Measurements from ENCODE around the gene KRT71.
"Not testable (repeated sequence)": the region's sequence is repeated elsewhere in the genome, so short reads cannot be mapped to it uniquely, and the experiment has no call there.

Gene KRT71

DNA sequence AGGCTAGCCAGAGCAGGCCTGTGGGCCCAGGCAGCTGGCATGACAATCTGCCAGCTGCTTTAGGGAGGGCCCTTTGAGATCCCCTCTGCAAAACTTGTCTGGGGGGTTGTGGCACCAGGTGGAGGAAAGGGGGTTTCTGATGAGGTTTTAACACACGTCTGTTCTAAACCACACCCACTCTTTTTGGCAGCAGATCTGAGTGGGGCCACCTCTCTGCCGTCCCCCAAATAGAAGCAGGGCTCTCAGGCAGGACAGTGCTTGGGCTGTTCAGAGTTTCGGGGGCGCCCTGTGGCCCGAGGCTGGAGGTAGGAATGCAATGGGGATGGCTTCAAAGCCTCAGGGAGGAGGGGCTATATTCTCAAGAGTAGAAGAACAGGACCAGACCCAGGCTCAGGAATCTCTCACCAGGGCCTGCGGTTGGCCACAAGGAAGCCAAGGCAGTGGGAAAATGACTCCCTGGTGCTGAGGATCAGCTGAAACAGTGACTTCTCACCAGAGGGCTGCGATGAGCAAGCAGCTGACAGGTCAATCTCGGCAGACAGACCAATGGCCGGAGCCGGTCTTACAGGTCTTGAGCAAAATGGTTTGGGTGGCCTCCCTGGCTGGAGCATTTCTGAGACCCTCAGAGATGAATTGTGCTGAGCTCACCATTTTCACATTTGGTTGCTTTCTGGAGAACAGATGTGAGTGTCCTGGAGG lies 31.2 kb downstream of the KRT71 start:
- DNase-seq (ENCODE audit: low read depth), result no peak

DNA sequence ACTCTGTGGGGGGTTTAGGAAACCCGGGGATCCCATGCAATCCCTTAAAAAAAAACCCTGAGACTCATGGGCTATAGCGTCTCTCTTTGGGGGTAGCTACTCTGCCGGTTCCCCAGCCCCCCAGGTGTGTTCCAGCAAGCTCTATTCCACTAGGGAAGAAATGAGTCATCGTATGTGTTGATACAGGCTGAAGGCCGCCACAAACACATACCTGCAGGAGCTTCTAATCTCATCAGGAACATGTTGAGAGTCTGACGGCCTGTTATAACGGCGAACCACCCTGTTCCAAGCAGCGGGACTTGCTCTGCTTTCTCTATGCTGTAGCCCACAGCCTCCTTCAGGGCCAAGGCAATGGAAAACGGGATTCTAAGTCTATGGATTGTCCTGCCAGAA lies 31.8 kb downstream of the KRT71 start:
- no peak for DNase-seq (ENCODE audit: low read depth)

DNA sequence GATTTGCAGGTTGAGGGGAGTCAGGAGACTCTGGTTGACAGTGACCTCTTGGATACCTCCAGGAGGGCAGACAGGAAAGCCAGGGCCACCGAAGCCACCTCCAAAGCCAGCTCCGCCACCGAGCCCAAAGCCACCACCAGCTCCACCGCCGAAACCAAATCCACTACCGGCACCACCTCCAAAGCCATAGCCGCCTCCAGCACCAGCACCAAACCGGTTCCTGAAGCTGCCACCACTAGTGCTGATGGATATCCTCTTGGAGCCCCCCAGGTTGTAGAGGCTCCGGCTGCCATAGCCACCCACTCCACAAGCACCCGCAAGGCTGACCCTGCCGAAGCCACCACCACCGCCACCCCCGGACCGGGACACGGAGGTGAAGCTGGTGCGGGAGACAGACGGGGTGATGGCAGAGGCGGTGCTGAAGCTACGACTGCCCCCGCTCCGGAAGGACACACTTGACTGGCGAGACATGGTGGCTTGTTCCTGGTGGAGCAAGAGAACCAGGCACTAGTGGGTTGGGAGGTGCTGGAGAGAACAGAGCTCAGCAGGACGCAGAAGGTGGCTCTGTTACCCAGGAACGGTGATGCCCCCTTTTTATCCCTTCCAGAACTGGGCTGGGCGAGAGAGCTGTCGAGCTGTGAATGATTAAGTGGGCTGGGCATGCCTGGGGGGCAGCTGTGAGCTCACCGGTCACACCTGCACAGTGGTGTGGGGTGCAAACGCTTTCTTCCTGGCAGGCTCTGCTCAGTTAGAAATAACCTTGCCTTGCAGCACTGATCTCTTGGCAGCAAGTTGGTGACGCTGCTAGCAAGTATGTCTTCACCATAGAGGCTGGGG lies 32.9 kb downstream of the KRT71 start, which contains the start of gene KRT5:
Gene KRT5, minus strand, starts transcription at position 569 of the 837 bp plus-strand sequence. Its CDS starts 98 bp downstream, at position 471.
- no peak for DNase-seq (ENCODE audit: low read depth)

DNA sequence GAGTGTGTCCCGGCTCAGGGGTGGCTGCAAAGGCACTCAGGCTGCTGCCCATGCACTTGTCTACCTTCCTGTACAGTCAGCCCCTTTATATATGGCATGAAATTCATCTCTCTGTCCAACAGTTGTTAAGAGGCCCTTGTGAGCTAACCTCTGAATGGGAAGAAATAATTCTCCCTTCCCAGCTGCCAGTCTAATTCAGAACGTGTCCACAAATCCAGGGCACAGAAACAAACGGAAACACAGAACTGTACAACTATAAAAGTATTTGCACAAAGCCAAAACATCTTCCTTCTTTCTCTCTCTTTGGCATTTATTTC lies 33.6 kb downstream of the KRT71 start:
- DNase-seq (ENCODE audit: low read depth), result no peak

DNA sequence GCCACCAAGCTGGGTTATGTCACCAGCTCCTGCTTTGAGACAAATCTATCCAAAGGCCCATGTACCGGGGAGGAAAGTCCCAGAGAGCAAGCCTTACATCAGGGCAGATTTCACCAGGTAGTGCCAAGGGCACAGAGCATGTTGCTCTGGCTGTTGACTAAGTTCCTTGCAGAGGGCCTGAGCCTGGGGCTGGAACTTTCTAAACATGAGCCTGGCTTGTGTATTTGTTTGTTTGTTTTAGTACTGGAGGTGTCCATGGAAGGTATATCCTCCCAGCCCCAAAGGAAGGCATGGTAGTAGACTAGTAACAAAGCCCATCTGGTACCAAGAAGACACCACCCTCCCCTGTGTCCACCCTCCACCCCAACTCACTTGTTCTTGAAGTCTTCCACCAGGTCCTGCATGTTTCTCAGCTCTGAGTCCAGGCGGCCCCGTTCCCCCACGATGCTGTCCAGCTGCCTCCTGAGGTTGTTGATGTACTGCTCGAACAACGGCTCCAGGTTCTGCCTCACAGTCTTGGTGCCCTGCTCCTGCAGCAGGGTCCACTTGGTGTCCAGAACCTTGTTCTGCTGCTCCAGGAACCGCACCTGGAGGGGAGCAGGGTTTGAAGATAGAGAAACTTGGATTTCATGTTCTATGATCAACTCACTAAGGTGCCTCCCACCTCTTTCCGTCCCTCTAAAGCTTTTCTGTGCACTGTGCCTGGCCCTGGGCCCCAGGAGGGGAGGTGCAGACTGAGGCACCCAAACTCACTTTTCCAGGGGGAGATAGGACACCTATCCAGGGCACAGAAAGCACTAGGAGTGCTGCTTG lies 34.2 kb downstream of the KRT71 start:
- no peak for DNase-seq (ENCODE audit: low read depth)

DNA sequence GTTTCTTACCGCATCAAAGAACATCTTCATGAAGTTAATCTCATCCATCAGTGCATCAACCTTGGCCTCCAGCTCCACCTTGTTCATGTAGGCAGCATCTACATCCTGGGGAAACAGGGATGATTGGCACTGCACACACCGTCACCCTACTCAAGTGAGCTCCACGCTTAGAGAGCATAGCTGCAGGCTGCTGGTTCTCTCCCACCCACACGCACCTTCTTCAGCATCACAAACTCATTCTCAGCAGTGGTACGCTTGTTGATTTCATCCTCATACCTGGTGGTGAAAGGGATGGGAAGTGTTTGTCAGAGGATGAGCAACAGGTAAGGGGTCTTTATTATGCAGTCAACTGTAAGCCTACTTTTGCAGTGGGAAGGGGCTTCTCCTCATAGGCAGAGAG lies 35.1 kb downstream of the KRT71 start:
- DNase-seq (ENCODE audit: low read depth), result no peak

DNA sequence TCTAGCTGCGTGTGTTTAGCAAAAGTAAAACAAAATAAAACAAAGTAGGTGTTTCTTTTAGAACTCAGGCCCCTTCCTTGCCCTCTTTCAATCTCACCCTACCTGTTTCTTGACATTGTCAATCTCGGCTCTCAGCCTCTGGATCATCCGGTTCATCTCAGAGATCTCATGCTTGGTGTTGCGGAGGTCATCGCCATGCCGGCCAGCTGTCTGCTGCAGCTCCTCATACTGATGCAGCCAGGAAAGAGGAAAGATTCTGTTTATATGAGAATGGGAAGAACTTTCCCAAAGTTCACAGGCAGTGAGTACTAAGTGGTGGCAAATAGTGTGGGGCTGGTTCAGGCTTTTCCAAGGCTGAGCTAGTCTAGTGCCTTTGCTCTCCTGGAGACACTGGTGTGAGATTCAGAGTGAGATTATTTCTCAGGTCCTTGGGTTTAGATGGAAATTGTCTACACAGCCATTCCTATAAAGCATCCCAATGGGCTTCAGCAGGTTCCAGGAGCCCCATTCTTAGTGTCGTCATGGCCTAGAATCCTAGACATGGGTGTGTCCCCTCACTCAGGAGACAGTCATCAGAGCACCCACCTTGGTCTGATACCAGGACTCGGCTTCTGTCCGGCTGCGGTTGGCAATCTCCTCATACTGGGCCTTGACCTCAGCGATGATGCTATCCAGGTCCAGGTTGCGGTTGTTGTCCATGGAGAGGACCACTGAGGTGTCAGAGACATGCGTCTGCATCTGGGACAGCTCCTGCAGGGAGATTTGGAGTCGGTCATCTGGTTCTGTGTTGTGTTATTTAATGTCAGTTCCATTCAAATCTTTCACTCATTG lies 35.7 kb downstream of the KRT71 start:
- DNase-seq (ENCODE audit: low read depth), result no peak

DNA sequence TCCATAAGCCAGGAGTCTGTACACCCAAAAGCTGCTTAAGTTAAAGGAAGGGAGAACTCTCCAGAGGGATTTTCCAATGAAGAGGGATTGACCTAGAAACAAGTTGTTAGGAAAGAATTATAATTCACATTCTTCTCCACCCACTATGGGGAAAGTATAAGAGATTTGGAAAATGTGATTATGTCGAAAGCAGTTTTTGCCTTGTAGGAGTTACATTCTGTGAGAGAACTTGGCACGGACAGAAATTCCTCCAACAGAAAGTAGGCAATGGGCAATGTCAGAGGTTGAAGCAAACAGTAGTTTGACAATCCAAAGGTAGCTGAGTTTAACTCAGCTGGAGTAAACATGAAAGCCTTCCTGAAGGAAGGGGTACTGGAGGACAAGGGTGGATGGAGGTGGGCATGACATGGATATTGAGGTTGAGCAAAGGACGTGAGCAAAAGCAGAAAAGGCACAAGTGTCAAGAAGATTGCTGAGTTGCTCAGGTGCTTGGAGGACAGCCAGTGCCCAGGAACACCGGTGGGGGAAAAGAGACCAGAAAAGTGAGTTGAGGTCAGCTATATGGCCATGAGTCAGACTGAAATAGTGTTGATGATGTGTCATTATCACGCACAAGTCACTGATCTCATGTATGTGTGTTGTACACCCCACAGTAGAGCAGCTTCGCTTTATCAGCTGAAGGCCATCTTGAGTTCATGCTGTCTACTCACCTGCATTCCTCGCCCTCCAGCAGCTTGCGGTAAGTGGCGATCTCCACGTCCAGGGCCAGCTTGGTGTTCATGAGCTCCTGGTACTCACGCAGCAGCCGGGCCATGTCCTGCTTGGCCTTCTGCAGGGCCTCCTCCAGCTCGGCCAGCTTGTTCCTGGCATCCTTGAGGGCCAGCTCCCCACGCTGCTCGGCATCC lies 36.8 kb downstream of the KRT71 start:
- no peak for DNase-seq (ENCODE audit: low read depth)

DNA sequence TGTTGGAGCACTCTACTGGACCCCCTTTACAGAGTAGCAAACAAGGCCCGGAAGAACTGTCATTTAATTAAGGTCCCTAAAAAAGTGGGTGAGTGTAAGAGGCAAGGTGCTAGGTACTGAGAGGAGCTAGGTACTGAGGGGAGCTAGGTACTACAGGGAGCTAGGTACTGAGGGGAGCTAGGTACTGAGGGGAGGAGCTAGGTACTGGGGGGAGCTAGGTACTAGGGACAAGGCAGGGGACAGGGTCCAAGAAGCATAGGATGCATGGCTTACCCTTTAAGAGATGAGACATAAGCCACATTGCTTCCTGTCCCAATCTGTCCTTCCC lies 37.7 kb downstream of the KRT71 start:
- no peak for DNase-seq (ENCODE audit: low read depth)

DNA sequence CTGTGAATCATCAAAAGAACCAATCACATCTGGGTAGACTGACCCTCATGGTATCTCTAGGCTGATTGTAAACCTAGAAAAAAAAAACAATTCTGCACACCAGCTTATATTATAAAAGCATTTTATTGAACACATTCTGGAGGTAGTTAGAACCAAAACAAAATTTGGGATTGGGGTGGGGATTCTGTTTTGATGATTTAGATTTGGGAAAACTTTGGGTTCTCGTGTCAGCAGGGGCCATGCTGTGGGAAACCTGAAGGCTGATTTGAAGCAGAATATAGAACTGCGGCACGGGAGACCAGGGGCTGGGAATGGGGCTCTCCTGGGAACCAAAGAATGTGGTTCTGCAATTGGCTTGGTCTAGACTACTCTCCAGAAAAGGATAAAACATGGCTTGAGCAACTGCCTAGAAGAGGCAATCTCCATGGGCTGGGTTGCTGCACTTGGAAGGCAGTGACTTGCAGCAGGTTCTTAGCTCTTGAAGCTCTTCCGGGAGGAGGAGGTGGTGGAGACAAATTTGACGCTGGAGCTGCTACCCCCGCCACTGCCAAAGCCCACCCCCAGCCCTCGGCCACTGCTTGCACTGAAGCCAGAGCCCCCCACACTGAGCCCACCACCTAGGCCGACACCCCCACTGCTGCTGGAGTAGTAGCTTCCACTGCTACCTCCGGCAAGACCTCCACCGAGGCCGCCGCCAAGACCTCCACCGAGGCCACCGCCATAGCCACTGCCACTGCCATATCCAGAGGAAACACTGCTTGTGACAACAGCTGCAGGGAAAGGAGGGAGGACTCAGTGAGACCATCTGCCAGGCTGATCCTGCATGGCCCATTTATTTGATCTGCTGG lies 38.2 kb downstream of the KRT71 start:
- DNase-seq (ENCODE audit: low read depth), result no peak

DNA sequence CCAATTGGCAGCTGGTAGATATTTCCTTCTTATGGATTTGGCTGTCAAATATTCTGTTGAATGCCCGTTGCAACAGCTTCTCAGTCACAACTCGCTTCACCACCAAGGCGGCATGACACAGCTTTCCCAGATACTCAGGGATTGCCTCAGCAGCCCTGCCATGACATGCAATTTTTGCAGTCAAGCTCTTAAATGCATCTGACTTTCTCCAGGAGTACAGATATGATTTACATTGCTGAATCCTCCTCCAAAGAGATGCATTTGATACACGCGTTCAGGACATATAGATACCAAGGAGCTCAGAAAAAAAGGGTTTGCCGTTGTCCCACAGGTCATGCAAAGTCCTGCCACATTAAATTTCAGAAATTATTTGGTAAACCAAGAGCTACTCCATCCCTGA lies 39.2 kb downstream of the KRT71 start:
- DNase-seq (ENCODE audit: low read depth), result no peak

DNA sequence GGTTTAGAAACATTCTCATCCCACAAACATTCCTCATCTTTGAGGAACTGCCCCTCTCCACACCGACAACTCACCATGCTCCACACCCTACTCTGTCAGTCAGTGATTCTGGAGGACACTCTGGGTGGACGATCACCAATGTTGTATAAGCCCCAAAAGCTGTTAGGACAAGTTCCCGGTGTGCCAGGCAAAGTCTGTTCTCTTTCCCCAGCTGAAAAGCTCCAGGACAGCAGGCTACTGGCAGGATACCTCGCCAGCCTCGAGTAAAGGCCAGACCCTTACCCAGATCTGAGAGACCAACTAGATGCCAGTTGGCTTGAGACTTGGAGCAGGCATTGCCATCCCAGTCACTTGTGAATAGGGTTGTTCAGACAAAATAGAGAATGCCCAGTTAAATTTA lies 44.7 kb downstream of the KRT71 start:
- no peak for DNase-seq (ENCODE audit: low read depth)

DNA sequence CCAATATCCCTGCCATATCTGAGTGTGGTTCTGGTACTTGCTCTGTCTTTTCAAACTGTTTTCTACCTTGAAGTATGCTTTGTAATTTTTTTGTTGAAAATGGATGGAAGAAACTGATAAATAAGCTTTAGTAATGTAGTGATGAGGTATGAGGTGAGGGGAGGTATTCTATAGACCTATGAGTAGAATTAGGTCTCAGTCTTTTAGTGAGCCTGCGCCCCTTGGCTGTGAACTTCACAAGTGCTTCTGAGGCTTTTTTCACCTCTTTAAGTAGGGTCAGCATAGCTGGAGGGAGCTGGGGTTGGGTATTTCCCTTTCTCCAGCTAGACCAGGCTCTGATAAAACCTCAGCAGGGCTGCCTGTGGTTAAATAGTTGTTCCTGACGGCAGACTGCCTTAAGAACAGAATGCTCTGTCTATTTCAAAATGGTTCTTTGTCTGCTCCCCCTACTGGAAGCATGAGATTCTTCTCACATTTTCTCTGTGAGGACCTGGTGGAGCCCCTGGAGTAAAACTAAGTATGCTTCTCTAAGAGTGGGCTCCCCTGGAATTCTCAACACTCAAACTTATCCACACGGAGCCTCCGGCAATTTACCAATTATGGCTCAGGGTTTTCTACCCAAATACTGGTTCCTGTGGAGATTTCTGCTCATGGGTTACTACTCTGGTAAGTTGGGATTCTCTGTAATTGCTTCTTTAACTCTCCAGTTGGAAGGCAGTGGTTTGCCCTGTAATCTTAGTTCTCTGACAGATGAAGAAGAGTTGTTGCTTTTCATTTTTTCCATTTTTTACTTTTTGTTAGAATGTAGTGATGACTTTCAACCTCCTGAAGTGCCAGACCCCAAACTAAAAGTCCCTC lies 45.9 kb downstream of the KRT71 start:
- no peak for DNase-seq (ENCODE audit: low read depth)

DNA sequence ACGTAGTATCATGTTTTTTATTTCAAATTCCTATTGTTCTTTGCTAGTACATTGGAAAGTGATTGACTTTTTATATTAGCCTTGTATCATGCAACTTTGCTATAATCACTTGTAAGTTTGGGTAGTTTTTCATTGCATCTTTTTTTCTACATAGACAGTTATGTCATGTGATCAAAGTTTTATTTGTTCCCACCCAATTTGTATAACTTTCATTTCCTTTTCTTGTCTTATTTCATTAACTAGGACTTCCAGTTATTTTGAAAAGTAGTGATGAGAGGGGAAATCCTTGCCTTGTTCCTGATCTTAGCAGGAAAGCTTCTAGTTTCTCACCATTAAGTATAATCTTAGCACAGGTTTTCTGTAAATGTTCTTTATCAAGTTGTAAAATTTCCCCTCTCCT lies 50.1 kb downstream of the KRT71 start:
- DNase-seq (ENCODE audit: low read depth), result no peak

DNA sequence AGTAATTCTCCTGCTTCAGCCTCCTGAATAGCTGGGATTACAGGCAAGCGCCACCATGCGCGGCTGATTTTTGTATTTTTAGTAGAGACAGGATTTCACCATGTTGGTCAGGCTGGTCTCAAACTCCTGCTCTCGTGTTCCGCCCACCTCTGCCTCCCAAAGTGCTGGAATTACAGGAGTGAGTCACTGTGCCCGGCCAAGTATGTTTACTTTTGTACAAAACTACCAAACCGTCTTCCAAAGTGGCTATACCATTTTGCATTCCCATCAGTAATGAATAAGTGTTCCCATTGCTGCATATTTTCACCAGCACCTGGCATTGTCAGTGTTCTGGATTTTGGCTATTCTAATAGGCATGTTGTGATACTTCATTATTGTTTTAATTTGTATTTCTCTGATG lies 51.5 kb downstream of the KRT71 start:
- DNase-seq (ENCODE audit: low read depth), result no peak

DNA sequence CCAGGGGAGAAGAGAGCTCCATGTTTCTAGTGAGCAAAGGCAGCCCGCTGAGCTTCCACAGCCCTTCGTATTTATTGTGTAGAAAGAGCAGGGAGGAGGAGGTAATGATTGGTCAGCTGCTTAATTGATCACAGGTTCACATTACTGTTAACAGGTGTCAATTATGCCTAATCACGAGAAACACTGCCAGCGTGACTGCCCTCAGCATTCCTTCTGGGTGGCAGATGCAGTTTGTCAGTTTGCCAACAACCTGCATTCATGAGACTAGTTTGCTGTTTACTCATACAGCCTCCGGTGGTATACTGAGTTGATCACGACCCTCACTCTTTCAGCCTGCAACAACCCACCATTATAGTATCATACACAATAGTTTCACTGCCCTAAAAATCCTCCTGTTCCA lies 52.4 kb downstream of the KRT71 start:
- DNase-seq (ENCODE audit: low read depth), result not testable (repeated sequence)

DNA sequence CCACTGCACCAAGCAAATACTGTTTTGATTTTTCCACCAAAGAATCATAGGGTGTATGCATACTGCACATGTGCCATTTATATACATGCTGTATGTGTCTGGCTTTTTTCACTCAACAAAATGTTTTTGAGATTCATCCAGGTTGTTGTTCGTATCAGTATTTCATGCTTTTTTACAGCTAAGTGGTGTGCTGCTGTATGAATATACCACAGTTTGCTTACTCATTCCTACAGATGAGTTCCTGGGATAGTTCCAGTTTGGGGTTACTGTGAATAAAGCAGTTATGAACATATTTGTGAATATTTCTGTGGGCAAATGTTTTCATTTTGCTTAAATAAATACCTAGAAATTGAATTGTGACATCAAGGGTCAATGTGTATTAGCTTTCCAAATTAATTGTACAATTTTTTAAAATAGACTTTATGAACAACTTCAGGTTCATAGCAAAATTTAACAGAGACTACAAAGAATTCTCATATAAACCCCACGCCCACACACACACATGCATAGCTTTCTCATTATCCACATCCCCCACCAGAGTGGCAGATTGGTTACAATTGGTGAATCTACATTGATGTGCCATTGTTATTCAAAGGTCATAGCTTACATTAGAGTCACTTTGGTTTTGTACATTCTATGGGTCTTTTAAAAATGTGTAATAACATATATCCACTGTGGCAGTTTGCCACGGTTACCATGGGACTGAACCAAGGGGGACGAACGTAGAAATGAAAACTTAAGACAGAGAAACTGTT lies 53.0 kb downstream of the KRT71 start:
- no peak for DNase-seq (ENCODE audit: low read depth)

DNA sequence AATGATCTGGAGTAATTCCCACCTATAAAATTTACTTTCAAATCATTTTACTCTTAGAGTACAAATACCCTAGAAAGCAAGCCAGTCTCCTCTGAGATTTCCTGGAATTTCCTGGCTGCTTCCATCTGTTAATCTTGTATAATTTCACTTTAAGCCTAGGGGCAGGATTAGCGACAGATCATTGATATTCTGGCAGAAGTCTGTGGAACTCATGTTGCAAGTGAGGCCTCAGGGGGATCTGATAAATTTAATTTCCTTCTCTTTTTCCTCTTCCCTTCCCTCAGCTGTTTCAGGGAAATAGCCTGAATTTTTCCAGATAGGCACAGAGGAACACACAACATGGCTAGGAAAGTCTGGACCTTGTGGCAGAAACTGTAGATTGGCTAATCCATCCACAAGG lies 54.0 kb downstream of the KRT71 start:
- no peak for DNase-seq (ENCODE audit: low read depth)

All from stimulated activated CD8-positive, alpha-beta memory T cell treated with anti-CD3 and anti-CD28 coated beads, Interleukin-12 subunit alpha, Interleukin-12 subunit beta, amount 100 ng/mL, for 1 hour (primary cell).